KOPT-K1 (cell line): ENCODE measurements around the gene NT5C1A.

Experiments
- H3K27ac ChIP-seq: fragments of 200-600 bp; sonication (generic); 2 replicates; pipeline ENCODE4 v1.5.1; 2016; ENCODE audit warnings: antibody characterized with exemption, mild to moderate bottlenecking, low read depth, low read length; ENCODE audit not compliant: poor library complexity, severe bottlenecking
- H3K36me3 ChIP-seq: fragments of 200-600 bp; sonication (generic); 2 replicates; pipeline ENCODE4 v1.5.1; 2017; ENCODE audit warnings: antibody characterized with exemption, mild to moderate bottlenecking, low read length, moderate library complexity; ENCODE audit not compliant: insufficient read depth
- H3K9me3 ChIP-seq: fragments of 200-600 bp; sonication (generic); 2 replicates; pipeline ENCODE4 v1.5.1; 2017; ENCODE audit warnings: antibody characterized with exemption, low read length, mild to moderate bottlenecking; ENCODE audit not compliant: insufficient read depth, poor library complexity, severe bottlenecking

NT5C1A gene

GRCh38 chr1:39679821-39680220, 7.9 kb upstream of the NT5C1A start:
- H3K9me3 ChIP-seq = no peaks in the 10 kb centered on the region
- H3K27ac ChIP-seq = no peak overlapping the region
- no peaks in the 10 kb centered on the region for H3K36me3 ChIP-seq

- Histone ChIP-seq H3K9me3 (no peaks in the 10 kb centered on the region), H3K36me3 (no peaks in the 10 kb centered on the region), H3K27ac (no peak overlapping the region)
These were observed 7.0 kb upstream of the NT5C1A start for GRCh38 chr1:39678889-39679288.

- H3K36me3 ChIP-seq = no peaks in the 10 kb centered on the region
- H3K27ac ChIP-seq = no peak overlapping the region
- no peaks in the 10 kb centered on the region for H3K9me3 ChIP-seq
These were observed 5.7 kb upstream of the NT5C1A start for GRCh38 chr1:39677645-39678044.

- Histone ChIP-seq H3K9me3 (no peaks in the 10 kb centered on the region), H3K36me3 (no peaks in the 10 kb centered on the region), H3K27ac (no peak overlapping the region)
These were observed 5.1 kb upstream of the NT5C1A start for GRCh38 chr1:39676948-39677548.

GRCh38 chr1:39675220-39675619, 3.3 kb upstream of the NT5C1A start:
- no peak overlapping the region for H3K27ac ChIP-seq

GRCh38 chr1:39673215-39673614, 1.3 kb upstream of the NT5C1A start:
- H3K9me3 ChIP-seq = no peaks in the 10 kb centered on the region
- H3K36me3 ChIP-seq = no peaks in the 10 kb centered on the region
- H3K27ac ChIP-seq = no peak overlapping the region

More at GRCh38 chr1:39675220-39675619, 3.3 kb upstream of the NT5C1A start:
- Histone ChIP-seq H3K36me3 (no peaks in the 10 kb centered on the region), H3K9me3 (no peaks in the 10 kb centered on the region)

GRCh38 chr1:39672551-39672947, 642 bp upstream of the NT5C1A start:
- no peaks in the 10 kb centered on the region for H3K9me3 ChIP-seq
- no peaks in the 10 kb centered on the region for H3K36me3 ChIP-seq
- no peak overlapping the region for H3K27ac ChIP-seq

- Histone ChIP-seq H3K9me3 (no peaks in the 10 kb centered on the region), H3K36me3 (no peaks in the 10 kb centered on the region), H3K27ac (no peak overlapping the region)
These were observed 494 bp downstream of the NT5C1A start for GRCh38 chr1:39671433-39671792.

GRCh38 chr1:39670689-39671088, 1.2 kb downstream of the NT5C1A start:
- no peaks in the 10 kb centered on the region for H3K36me3 ChIP-seq

GRCh38 chr1:39668894-39669293, 3.0 kb downstream of the NT5C1A start:
- Histone ChIP-seq H3K36me3 (no peaks in the 10 kb centered on the region), H3K9me3 (no peaks in the 10 kb centered on the region), H3K27ac (no peak overlapping the region)

More at GRCh38 chr1:39670689-39671088, 1.2 kb downstream of the NT5C1A start:
- H3K9me3 ChIP-seq = no peaks in the 10 kb centered on the region
- no peak overlapping the region for H3K27ac ChIP-seq

GRCh38 chr1:39668111-39668510, 3.8 kb downstream of the NT5C1A start:
- H3K27ac ChIP-seq = no peak overlapping the region
- no peaks in the 10 kb centered on the region for H3K36me3 ChIP-seq
- no peaks in the 10 kb centered on the region for H3K9me3 ChIP-seq

- Histone ChIP-seq H3K9me3 (no peaks in the 10 kb centered on the region), H3K36me3 (no peaks in the 10 kb centered on the region), H3K27ac (no peak overlapping the region)
These were observed 5.1 kb downstream of the NT5C1A start for GRCh38 chr1:39666772-39667171.

- Histone ChIP-seq H3K9me3 (no peaks in the 10 kb centered on the region), H3K36me3 (no peaks in the 10 kb centered on the region), H3K27ac (no peak overlapping the region)
These were observed 8.3 kb downstream of the NT5C1A start for GRCh38 chr1:39663559-39663958.

- Histone ChIP-seq H3K27ac (no peak overlapping the region), H3K9me3 (no peaks in the 10 kb centered on the region), H3K36me3 (no peaks in the 10 kb centered on the region)
These were observed 9.0 kb downstream of the NT5C1A start for GRCh38 chr1:39662861-39663260.

- no peaks in the 10 kb centered on the region for H3K9me3 ChIP-seq
- H3K36me3 ChIP-seq = no peaks in the 10 kb centered on the region
- no peak overlapping the region for H3K27ac ChIP-seq
These were observed 12.4 kb downstream of the NT5C1A start for GRCh38 chr1:39659538-39659937.

- Histone ChIP-seq H3K36me3 (no peaks in the 10 kb centered on the region), H3K27ac (no peak overlapping the region), H3K9me3 (no peaks in the 10 kb centered on the region)
These were observed 12.8 kb downstream of the NT5C1A start for GRCh38 chr1:39659110-39659509.
